HepG2 (cell line): ENCODE data around the gene C11orf24. TPM values are rescaled to one million over a fixed set of nuclear protein-coding genes. Genes with fewer than 3 reads are reported as not detected.

ENCODE experiments used
- ARHGAP35 ChIP-seq: sonication (generic); formaldehyde crosslinking; IDR thresholded peaks from 2 replicates; pipeline ENCODE4 v1.9.0; 2022; ENCODE audit warnings: mild to moderate bottlenecking, inconsistent platforms, moderate library complexity, missing genetic modification reagents, borderline replicate concordance
- ATF7-NPFF ChIP-seq: sonication (generic); formaldehyde crosslinking; IDR thresholded peaks from 2 replicates; pipeline ENCODE4 v1.8.1; 2023; ENCODE audit warnings: mild to moderate bottlenecking, low read depth, missing genetic modification reagents, moderate library complexity
- EED ChIP-seq: sonication (generic); formaldehyde crosslinking; IDR thresholded peaks from 2 replicates; pipeline ENCODE4 v1.5.0; 2020; ENCODE audit warnings: mild to moderate bottlenecking, missing genetic modification reagents
- MIXL1 ChIP-seq: IDR thresholded peaks from 2 replicates; pipeline ENCODE4 v1.6.1; 2016
- SNAPC2 ChIP-seq: sonication (generic); formaldehyde crosslinking; IDR thresholded peaks from 2 replicates; pipeline ENCODE4 v1.8.1; 2022; ENCODE audit warnings: mild to moderate bottlenecking, missing genetic modification reagents
- SRSF4 ChIP-seq: fragments of 200-400 bp; formaldehyde crosslinking; IDR thresholded peaks from one replicate; pipeline ENCODE4 v1.6.1; 2018; ENCODE audit warnings: mild to moderate bottlenecking, low read depth, low read length, moderate library complexity; ENCODE audit not compliant: poor library complexity, severe bottlenecking
- ZNF292 ChIP-seq: sonication (generic); formaldehyde crosslinking; IDR thresholded peaks from 2 replicates; pipeline ENCODE4 v1.8.1; 2022; ENCODE audit warnings: mild to moderate bottlenecking, low read depth, missing genetic modification reagents, borderline replicate concordance
- ZNF296 ChIP-seq: sonication (generic); formaldehyde crosslinking; conservative IDR thresholded peaks from 2 replicates; pipeline ENCODE4 v1.5.0; 2020; ENCODE audit warnings: mild to moderate bottlenecking, missing genetic modification reagents
- ZNF451 ChIP-seq: sonication (generic); formaldehyde crosslinking; IDR thresholded peaks from 2 replicates; pipeline ENCODE4 v1.5.0; 2020; ENCODE audit warnings: mild to moderate bottlenecking, missing genetic modification reagents
- polyA plus RNA-seq, 8 experiments: library from polyadenylated mRNA; depleted of rRNA in 3 of 8; stranded (reverse) in 7 of 8; unstranded in 1 of 8; fragments of >200 nt; fragmentation: Illumina TruSeq in 4 of 8; extraction: Trizol in 4 of 8; gene quantifications; 2 replicates each; pipeline versions ENCODE4 v1.2.1 to v1.2.3, GENCODE V29; 2011 to 2016; ENCODE audit warnings: low read depth in 4 of 8, missing spikeins in 1 of 8, mixed read lengths in 1 of 8; ENCODE audit not compliant: insufficient read depth in 1 of 8
- total RNA-seq, 5 experiments: library from RNA; depleted of rRNA; stranded (reverse); fragments of >200 nt; fragmentation: Illumina TruSeq; extraction: Trizol; gene quantifications; 2 replicates each; pipeline ENCODE4 v1.2.3, GENCODE V29; 2016; ENCODE audit warnings: low read depth in 1 of 5
- TF ChIP-seq, protein P1 (sequence below): sonication (generic); formaldehyde crosslinking; conservative IDR thresholded peaks from 2 replicates; pipeline ENCODE4 v1.4.0; 2020; ENCODE audit warnings: missing genetic modification reagents
- TF ChIP-seq, protein P2 (sequence below): IDR thresholded peaks from 2 replicates; pipeline ENCODE4 v1.6.1; 2012; ENCODE audit warnings: inconsistent platforms
- TF ChIP-seq, protein P3 (sequence below), 2 experiments: sonication (generic) in 1 of 2; formaldehyde crosslinking in 1 of 2; IDR thresholded peaks; 2 replicates each; pipeline versions ENCODE4 v1.5.1 to v1.6.1; 2011 to 2020; ENCODE audit warnings: borderline replicate concordance in 1 of 2, low read depth in 1 of 2, low read length in 1 of 2, mild to moderate bottlenecking in 1 of 2, missing genetic modification reagents in 1 of 2, moderate library complexity in 1 of 2
- TF ChIP-seq, protein P4 (sequence below): IDR thresholded peaks from 2 replicates; pipeline ENCODE4 v1.4.0; 2020; ENCODE audit warnings: mild to moderate bottlenecking, missing genetic modification reagents
- TF ChIP-seq, protein P5 (sequence below): IDR thresholded peaks from 2 replicates; pipeline ENCODE4 v1.6.1; 2018; ENCODE audit warnings: missing genetic modification reagents

The C11orf24 gene
- total and polyA plus RNA-seq, 2 of the 13 experiments (the other 11 are each of a cell fraction or from before 2014, with no cell fraction given) = 52.9 to 55.5 TPM

DNA sequence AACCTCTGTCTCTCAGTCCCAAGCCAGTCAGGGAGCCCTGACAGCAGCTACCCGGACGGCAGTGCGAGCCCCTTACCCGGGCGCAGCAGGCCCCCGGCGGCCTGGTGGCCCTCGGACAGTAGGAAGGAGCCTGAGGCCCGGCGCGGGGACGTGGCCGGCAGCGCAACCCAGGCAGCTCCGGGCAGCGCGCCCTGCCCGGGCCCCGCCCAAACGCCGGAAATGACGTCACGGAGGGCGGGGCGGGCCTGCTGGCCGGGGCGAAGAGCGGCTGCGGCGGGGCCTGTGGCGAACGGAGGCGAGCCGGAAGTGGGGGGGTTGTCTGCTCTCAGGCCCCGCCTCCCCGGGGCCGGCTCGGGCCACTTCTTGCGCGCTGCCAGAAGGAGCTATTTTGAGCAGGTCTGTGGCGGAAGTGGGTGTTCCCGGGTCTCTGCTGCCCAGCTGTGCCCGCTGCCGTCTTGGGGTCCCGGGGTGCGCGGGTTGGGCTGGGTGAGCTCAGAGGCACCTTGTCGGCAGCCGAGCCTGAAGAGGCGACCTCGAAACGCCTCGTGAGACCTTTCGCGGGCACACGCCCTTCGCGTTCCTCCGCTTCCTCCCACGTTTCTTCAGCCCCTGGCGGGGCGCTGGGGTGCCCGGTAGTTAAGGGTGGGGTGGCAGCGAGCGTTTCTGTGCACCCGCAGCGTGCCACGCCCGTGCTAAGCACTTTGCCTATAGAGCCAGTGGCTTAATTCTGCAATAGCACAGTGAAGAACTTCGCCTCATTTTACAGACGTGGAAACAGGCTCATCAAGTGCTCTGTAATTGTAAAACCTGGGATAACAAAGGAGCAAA lies at the start of gene C11orf24 (continued):
- TF ChIP-seq, protein P1, sequence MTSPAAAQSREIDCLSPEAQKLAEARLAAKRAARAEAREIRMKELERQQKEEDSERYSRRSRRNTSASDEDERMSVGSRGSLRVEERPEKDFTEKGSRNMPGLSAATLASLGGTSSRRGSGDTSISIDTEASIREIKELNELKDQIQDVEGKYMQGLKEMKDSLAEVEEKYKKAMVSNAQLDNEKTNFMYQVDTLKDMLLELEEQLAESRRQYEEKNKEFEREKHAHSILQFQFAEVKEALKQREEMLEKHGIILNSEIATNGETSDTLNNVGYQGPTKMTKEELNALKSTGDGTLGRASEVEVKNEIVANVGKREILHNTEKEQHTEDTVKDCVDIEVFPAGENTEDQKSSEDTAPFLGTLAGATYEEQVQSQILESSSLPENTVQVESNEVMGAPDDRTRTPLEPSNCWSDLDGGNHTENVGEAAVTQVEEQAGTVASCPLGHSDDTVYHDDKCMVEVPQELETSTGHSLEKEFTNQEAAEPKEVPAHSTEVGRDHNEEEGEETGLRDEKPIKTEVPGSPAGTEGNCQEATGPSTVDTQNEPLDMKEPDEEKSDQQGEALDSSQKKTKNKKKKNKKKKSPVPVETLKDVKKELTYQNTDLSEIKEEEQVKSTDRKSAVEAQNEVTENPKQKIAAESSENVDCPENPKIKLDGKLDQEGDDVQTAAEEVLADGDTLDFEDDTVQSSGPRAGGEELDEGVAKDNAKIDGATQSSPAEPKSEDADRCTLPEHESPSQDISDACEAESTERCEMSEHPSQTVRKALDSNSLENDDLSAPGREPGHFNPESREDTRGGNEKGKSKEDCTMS (CRISPR knock-in tag) = no peak
- TF ChIP-seq ZNF292 (0 out of 2 replicates have a peak, but pooled peaks have one; percentile 14), ATF7-NPFF (peak; percentile 63; the same call in 1 of the 2 replicates), SRSF4 (no peak), SNAPC2 (CRISPR knock-in tag) (0 out of 2 replicates have a peak, but pooled peaks have one; percentile 47), EED (CRISPR knock-in tag) (no peak; the same call in 1 of the 2 replicates), ZNF296 (no peak), ARHGAP35 (CRISPR knock-in tag) (no peak), ZNF451 (CRISPR knock-in tag) (peak; percentile 35; the same call in 1 of the 2 replicates), MIXL1 (CRISPR knock-in tag) (no peak)
- TF ChIP-seq, protein P2, sequence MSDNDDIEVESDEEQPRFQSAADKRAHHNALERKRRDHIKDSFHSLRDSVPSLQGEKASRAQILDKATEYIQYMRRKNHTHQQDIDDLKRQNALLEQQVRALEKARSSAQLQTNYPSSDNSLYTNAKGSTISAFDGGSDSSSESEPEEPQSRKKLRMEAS = peak; percentile 57; the same call in 1 of the 2 replicates
- TF ChIP-seq, protein P3, sequence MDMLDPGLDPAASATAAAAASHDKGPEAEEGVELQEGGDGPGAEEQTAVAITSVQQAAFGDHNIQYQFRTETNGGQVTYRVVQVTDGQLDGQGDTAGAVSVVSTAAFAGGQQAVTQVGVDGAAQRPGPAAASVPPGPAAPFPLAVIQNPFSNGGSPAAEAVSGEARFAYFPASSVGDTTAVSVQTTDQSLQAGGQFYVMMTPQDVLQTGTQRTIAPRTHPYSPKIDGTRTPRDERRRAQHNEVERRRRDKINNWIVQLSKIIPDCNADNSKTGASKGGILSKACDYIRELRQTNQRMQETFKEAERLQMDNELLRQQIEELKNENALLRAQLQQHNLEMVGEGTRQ (IDR thresholded peaks at IDR 0.05; ENCODE audit: low read depth, low read length) = no peak
- TF ChIP-seq, protein P3 (CRISPR knock-in tag; IDR thresholded peaks at IDR 0.05; ENCODE audit: borderline replicate concordance) = no peak
- TF ChIP-seq, protein P4, sequence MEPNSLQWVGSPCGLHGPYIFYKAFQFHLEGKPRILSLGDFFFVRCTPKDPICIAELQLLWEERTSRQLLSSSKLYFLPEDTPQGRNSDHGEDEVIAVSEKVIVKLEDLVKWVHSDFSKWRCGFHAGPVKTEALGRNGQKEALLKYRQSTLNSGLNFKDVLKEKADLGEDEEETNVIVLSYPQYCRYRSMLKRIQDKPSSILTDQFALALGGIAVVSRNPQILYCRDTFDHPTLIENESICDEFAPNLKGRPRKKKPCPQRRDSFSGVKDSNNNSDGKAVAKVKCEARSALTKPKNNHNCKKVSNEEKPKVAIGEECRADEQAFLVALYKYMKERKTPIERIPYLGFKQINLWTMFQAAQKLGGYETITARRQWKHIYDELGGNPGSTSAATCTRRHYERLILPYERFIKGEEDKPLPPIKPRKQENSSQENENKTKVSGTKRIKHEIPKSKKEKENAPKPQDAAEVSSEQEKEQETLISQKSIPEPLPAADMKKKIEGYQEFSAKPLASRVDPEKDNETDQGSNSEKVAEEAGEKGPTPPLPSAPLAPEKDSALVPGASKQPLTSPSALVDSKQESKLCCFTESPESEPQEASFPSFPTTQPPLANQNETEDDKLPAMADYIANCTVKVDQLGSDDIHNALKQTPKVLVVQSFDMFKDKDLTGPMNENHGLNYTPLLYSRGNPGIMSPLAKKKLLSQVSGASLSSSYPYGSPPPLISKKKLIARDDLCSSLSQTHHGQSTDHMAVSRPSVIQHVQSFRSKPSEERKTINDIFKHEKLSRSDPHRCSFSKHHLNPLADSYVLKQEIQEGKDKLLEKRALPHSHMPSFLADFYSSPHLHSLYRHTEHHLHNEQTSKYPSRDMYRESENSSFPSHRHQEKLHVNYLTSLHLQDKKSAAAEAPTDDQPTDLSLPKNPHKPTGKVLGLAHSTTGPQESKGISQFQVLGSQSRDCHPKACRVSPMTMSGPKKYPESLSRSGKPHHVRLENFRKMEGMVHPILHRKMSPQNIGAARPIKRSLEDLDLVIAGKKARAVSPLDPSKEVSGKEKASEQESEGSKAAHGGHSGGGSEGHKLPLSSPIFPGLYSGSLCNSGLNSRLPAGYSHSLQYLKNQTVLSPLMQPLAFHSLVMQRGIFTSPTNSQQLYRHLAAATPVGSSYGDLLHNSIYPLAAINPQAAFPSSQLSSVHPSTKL (CRISPR knock-in tag) = no peak; the same call in none of the 2 replicates
- TF ChIP-seq, protein P5, sequence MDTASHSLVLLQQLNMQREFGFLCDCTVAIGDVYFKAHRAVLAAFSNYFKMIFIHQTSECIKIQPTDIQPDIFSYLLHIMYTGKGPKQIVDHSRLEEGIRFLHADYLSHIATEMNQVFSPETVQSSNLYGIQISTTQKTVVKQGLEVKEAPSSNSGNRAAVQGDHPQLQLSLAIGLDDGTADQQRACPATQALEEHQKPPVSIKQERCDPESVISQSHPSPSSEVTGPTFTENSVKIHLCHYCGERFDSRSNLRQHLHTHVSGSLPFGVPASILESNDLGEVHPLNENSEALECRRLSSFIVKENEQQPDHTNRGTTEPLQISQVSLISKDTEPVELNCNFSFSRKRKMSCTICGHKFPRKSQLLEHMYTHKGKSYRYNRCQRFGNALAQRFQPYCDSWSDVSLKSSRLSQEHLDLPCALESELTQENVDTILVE = no peak; the same call in 1 of the 2 replicates
